Heart left ventricle (tissue), 13 donors: ENCODE data around the gene PITHD1.
"Not testable (repeated sequence)": the region's sequence is repeated elsewhere in the genome, so short reads cannot be mapped to it uniquely, and the experiment has no call there.

Experiments
- CTCF ChIP-seq, 12 donors: fragments of 200-600 bp; sonication (generic) in 4 of 12; IDR thresholded peaks; one replicate each; pipeline versions ENCODE4 v1.5.0 to v1.8.0; 2018 to 2022; ENCODE audit warnings: antibody characterized with exemption in 12 of 12, mild to moderate bottlenecking in 5 of 12
- POLR2A ChIP-seq, 2 donors: fragments of 450-650 bp; IDR thresholded peaks; one replicate each; pipeline ENCODE4 v1.6.1; 2017; ENCODE audit warnings: antibody characterized with exemption in 2 of 2, mild to moderate bottlenecking in 2 of 2, moderate library complexity in 2 of 2
- donor health status: ischemic (EF 13 %, LVEDD 7.1; RV severe dilation, severe dysfunction).
- donor health status: DM: no; HTN: yes; CAD: no.
- donor health status: DM: no; HTN: no; CAD: no.
- donor health status: ischemic (EF 25% LVEDD 6.9; RV normal size, moderate dysfunction).
- donor health status: ischemic (EF 25% LVEDD 5.7; RV mildly dilated, moderate dysfunction).
- donor health status: ischemic (EF 35%, LVEDD 5.7; RV mildly dilated, moderate dysfunction).
- donor health status: nonischemic (EF 11% LVEDD 7.7; RV severe dilation, severe dysfunction).
- donor health status: DM: yes; HTN: yes; CAD: no.
- donor health status: PGD.
- donor health status: ischemic (EF 29% LVEDD 5.4; RV normal size, mild dysfunction).
- donor health status: nonischemic (EF 23%, LVEDD 6.1; RV moderate dilation, normal function).

GRCh38 chr1:23834156-23834555 lies 55.9 kb downstream of the PITHD1 start:
- not testable (repeated sequence) for TF ChIP-seq CTCF, POLR2A (IDR thresholded peaks at IDR 0.05)
